Stimulated activated CD4-positive, alpha-beta T cell treated with anti-CD3 and anti-CD28 coated beads, Interleukin-4, amount 100 ng/mL, for 24 hours (primary cell): ENCODE results near the gene MLYCD.

ENCODE experiments used
- DNase-seq: peaks from one replicate; pipeline ENCODE4 v3.0.0-alpha.2; 2020

Gene MLYCD

DNA sequence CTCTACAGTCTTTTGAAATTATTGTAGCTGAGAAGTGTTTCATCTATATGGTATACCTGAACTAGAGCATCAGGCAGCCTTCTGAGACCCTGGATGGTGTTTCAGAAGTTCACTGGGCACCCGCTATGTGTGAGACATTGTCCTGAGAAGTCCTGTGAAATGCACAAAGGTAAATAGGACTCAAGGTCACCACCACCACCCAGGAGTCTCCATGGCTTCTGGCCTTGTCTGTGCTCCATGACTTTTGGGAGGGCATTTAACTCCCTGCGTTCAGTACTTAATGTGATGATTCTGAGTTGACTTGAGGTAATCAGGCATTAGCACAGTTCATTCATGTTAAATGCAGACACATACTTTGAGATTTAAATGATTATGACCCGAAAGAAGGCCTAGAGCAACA is 1.1 kb downstream of the MLYCD start:
- no peak for DNase-seq

DNA sequence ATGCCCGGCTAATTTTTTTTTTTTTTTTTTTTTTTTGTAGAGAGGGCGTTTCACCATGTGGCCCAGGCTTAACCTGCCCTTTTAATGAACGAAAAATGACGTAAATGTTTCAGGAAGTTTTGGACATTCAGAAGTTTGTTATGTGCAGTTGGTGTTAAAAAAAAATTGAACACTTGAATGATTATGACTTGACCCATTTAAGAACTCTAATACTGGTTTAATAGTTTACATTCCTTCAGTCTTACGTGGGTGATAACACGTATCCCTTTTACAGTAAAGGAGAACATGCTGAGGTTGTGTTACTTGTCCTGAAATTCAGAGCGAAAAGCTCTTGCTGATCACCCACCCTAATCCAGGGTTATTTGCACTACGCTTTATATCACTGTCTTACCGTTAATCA is 1.7 kb downstream of the MLYCD start:
- no peak for DNase-seq

DNA sequence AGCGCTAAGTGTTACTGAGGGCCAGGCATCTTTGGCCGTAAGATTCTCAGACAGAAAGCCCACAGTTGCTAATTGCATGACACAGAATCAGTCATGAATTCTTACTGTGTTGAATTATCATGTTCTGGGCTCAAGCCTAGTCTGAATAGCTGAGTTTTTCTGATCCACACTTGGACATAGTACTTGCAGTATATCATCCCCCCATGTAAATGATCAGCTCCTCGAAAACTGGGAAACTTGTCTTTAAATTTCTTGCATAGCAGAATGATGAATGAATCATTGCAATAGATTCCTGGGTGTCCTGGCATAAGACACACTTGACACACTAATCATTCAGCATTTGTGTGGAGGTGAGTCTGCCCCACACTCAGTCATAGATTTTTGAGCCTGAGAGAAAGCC is 2.2 kb downstream of the MLYCD start:
- DNase-seq: no peak

DNA sequence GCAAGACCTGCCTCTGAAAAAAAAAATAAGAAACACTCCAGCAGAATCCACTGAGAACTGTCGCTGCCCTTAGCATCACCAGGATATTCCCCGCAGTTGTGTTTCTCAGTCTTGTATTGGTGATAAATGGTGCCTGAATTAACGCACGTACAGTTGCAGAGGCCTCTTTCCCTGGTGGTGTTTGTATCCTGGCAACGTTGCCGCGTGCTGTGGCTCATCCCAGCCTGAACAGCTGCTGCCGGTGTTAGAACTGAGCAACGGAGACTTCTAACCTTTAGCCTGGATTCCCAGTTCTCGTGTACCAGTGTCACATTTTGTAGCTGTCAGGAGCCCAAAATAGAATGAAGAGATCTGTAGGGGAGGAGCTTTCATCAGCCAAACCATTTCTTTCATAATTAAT is 4.8 kb downstream of the MLYCD start:
- DNase-seq: no peak

DNA sequence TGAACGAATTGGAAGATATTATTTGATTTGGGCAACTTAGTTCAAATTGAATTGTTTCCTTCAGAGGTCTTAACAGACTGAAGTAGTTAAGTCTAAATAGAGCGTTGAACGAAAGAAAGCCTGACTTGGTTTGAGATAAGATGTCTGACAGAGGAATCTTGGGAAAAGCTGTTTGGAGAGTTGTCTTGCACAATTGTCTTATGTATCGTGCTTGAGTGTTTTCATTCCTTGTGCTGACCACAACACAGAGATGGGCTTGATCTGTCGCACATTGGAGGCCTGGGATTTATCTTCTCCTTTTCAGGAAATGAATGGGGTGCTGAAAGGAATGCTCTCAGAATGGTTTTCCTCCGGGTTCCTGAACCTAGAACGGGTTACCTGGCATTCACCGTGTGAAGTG is 7.8 kb downstream of the MLYCD start:
- no peak for DNase-seq

DNA sequence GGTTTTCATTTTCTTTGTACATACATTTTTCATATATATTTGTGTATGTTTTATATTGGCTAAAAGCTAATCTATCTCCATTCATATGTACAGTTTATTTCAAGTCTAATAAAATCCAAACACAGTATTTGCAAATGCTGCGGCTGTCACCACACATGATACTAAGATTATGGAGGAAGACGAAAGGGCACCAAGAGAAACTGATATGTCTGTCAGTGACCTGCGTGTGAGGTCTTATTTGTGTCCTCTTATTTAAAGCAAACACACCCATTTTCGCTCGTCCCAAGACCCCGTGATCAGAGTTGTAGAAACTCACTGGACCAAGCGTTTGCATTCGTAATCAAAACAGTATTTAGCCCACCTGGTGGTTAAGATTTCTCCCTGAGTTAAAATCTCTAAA is 8.2 kb downstream of the MLYCD start:
- DNase-seq: no peak

DNA sequence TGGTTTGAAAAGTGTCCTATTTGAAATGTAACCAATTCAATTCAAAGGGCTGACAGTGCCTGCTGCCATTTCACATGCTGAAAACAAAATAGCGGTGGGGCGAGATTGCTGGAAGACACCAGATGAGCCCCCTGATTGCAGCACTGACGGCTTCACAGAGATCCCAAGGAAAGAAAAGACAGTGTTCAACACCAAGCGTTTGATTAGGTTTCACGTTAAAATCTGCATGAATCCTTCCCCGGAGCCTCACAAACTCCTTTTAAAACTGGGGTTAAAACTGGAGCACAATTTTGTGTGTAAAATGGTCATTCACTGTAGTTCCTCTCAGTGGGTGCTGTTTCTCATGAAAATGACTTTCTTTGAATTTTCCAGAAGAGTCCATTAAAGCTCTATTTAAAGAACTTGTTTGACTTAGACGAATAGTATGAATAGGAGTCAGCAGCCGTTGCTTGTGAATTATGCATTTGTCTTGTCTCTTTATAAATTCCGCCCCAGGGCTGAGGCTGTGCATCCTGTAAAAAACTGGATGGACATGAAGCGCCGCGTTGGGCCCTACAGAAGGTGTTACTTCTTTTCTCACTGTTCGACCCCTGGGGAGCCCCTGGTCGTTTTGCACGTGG is 8.8 kb downstream of the MLYCD start:
- no peak for DNase-seq

DNA sequence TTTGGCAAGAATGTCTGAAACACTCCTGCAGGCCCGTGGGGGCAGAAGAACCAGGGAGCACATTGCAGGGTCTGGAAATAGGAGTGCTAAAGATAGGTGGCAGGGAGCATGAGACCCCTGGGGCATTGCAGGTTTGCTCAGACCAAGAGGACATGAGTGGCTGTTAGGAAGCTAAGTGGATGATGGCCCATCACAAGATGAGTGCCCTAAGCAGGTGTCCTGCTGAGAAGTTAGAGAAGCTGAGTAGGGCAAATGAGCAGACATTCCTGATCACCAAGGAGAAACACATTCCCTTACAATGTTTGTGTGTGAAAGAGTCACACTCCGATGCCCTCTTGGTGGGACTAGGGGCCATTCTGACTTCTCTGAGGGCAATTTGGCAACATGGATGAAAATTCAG is 9.9 kb downstream of the MLYCD start:
- no peak for DNase-seq

DNA sequence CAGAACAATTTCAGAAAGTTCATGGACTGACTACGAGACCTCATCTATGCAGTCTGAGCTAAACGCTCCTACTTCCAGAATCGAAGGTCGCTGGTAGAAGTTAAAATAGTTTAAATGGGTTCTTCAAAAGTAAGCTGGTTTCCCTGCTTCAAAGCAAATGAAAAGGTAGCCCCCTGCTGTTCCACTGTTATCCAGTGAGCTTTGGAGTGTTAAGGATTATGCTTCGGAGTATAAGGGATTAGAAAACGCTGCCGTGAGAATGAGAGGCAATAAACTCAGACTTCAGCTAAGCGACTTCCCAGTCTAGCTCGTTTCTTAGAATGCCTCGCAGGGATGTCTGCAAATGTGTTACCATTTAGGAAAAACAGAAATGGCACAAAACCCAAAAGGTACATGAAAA is 12.4 kb downstream of the MLYCD start:
- no peak for DNase-seq

DNA sequence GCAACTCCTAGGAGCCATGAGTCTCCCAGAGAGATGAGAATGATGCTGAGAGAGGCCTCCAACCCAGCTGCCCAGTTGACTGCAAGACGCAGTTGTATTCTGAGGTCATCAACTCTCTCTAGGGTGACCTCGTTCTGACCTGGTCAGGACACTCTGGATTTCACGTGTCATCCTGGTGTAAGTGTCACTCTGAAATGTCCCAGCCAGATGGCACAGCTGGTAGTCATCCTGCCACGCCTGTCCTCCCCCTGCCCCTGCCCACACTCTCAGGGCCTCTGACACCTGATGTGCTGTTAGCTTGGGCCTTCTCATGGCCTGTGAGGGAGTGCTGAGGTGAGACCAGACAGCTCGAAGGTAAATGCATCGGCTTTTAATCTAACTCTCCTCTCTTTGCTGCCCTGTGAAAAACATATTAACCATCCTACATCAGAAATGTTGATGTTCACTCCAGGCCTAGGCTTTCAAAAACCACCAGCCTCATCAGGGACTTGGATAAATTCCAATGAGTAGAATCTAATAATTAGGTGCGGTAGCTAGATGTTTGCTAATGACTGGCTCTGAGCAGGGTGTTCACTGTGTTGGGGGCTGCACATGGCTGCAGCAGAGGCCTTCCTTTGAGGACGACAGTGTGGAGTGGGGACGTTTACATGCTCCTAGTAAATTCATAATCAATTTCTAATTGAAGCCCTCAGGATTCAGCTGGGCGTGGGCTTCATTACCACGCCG is 13.8 kb downstream of the MLYCD start:
- no peak for DNase-seq

DNA sequence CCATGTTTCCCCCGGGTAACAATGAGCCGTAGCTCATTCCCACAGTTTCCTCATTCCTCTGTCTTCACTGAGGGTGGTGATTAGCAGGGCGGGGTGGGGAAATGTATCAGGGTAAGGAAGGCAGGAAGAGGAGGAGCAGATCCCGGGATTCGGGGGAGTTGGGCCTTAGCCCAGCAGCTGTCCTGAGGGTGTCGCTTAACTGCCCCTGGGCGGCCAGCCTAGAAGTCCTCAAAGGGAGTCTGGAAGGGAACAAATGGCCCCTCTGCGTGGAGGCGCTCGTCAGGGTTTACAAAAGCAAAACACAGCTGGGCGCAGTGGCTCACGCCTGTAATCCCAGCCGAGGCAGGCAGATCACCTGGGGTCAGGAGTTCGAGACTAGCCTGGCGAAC is 14.3 kb downstream of the MLYCD start:
- no peak for DNase-seq

DNA sequence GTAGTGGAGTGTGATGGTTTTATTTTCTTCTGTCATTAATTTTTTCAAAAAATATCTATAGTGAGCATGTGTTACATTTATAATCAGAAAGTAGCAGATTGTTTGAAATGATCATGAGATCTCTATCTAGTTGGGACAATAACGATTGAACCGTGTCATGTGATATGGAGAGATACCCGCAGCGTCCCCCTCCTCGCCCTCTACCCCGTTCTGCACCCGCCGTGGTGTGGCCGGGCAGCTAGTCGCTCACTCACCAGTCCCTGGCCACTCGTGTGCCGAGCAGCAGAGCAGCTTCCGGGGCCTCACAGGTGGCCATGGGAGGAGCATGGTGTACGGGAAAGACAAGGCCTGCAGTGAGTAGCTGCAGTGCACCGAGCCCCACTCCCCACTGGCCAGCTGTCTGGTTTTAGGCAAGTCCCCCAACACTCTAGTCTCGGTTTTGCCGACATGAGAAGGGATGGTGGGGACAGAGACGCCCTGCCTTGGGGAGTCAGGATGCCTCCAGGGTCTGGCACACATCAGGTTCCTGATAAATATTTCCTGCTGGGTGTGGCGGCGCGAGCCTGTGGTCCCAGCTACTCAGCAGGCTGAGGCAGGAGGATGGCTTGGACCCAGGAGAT is 15.3 kb downstream of the MLYCD start:
- DNase-seq: no peak

DNA sequence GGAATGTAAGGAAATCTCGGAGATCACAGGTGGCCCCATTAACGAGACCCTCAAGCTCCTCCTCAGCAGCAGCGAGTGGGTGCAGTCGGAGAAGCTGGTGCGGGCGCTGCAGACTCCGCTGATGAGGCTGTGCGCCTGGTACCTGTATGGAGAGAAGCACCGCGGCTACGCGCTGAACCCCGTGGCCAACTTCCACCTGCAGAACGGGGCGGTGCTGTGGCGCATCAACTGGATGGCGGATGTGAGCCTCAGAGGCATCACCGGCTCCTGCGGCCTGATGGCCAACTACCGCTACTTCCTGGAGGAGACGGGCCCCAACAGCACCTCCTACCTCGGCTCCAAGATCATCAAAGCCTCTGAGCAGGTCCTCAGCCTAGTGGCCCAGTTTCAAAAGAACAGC is 16.2 kb downstream of the MLYCD start:
- no peak for DNase-seq

DNA sequence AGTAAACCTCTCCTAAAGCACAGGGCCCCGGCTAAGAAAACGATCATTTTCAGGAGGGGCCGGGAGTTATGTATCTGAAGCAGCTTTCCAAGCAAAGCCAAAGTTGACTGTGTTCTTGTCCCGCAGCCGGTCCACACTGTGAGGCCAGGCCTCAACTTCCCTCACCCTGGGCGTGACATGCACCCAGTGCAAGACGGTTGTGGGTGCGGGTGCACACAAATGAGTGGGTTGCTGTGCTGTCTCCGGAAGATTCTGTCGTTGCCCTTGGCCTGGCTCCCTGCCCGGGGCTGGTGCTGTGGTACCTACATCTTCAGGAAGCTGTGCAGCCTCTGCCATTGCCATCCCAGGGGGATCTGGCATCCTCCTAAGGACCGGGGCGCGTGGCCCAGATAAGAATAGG is 16.6 kb downstream of the MLYCD start:
- no peak for DNase-seq

DNA sequence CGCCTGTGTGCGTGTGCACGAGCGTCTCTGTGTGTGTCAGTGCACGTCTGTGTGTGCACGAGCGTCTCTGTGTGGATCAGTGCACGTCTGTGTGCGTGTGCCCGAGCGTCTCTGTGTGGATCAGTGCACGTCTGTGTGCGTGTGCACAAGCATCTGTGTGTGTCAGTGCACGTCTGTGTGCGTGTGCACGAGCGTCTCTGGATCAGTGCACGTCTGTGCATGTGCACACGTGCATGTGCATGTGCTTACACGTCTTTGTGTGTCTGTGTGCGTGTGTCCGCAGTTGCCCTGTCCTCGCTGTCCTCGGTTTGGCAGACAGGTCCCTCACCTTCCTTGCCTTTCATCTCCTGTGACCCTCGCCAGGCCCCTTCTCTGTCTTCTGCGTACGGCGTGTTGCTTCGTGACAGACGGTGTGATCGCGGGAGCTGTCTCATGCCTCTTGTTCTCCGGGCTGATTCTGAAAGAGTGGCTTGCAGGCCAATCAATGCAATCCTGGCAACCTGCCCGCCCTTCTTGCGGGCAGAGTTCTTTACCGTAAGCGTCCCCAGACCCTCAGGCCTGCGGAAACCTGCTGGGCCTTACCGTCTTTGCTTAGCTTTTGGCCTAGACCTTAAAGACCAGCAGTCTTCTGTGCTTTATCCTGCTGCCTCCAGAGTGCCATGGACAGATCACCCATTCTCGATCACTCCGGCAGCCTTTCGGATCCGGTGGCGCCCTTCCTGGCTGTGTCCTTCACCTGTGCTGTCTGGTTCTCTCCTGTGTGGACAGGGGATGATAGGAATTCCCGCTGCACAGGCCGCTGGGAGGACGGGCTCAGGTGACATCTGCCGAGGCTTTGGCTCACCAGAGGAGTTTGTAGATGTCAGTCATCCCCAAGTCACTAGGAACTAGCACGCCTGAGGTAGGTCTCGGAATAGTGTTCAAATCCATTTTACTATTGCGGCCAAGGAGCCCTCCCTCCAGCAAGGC is 18.5 kb downstream of the MLYCD start:
- no peak for DNase-seq

DNA sequence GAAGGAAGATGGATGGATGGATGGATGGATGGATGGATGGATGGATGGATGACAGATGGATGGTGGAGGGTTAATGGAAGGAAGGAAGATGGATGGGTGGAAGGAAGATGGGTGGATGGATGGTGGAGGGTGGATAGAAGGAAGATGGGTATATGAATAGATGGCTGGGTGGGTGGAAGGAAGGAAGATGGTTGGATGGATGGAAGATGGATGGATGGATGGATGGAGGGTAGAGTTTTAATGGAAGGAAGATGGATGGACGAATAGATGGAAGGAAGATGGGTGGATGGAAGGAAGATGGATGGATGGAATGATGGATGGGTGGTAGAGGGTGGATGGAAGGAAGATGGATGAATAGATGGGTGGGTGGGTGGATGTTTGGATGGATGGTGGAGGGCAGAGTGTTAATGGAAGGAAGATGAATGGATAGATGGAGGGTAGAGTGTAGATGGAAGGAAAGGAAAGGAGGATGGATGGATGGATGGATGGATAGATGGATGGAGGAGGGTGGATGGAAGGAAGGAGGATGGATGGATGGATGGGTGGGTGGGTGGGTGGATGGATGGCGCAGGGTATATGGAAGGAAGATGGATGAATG is 22.1 kb downstream of the MLYCD start:
- no peak for DNase-seq

DNA sequence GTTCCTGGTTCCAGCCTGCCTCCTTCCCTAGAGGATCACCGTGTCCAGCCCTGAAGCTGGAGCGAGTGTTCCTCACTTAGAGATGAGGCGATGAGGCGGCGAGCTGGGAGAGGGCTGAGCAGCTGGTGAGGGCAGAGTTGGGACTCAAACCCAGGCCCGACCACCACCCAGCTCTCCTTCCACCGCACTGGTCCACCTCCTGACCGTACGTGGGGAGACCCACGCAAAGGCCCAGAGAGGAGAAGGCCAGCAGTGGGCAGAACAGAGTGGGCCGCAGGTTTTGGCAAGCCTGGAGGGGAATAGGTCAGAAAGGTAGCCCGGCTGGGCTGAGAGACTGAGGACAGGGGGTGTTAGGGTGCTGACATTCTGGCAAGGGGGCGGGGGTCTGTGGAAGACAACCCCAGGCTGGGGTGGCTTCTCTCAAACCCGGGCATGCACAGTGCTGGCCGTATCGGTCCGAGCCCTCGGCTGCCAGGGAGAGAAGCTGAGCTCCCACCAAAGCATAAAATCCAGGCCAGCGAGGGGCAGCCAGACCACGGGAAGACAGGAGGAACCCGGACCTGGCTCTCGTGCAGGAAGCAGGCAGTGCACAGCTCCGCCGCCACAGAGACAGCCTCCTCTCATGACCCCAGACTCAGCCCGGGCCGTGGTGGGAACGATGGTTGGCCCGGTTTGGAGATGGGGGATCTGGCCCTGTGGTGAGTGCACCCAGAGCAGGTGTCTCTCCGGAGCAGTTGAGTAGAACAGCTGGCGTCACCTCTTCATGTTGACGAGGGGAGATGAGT is 24.9 kb downstream of the MLYCD start:
- DNase-seq: no peak

DNA sequence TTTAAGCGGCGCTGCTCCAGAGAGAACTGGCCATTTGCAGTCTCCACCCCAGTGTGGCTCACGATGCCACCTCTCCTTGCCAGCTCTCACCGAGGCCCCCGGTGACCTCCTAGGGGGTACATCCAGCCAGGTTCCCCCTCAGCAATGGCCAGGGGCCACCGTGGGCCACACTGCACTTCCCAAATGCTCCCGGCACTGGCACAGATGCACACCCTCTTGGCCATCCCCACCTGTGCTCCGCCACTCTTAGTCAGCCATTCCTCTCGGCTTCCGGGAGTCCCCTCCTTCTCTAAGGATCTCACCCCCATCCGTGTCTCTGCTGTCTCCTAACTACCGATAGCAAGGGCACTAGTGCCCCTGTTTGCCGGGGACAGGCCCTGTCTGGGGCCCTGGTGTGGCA is 25.8 kb downstream of the MLYCD start:
- no peak for DNase-seq

DNA sequence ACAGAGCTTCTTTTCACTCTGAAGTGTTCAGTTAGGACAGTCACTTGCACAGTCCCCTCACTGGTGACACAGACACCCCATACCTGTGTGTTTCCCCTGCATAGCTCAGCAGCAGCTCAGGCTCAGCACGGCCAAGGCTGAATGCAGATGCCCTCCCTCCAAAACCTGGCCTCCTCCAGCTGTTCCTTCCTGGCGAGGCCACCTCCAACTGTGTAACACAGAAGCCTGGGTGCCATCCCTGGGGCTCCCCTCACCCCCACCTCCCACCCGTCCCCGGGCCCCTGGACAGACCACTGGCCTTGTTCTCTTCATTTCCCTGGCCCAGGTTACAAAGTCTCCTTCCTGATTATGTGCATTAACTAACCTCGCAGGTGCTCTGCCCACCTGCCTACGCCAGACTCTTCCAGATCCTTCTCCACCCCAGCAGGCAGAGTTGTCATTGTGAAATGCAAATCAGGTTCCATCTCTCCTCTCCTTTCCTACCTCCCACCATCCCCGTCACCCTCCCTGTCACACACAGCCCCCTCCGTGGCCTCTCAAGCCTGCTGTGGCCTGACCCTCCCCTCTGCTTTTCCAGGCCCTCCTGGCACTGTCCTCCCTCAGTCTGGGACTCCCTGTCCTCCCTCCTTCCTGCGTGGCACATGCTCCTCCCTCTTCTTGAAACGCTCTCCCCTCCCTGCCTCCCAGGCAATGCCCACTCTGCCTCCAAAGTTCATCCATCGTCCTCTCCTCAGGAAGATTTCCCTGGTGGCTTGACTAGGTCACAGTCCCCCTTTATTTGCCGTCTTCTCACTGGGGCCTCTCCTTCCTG is 26.4 kb downstream of the MLYCD start:
- no peak for DNase-seq

DNA sequence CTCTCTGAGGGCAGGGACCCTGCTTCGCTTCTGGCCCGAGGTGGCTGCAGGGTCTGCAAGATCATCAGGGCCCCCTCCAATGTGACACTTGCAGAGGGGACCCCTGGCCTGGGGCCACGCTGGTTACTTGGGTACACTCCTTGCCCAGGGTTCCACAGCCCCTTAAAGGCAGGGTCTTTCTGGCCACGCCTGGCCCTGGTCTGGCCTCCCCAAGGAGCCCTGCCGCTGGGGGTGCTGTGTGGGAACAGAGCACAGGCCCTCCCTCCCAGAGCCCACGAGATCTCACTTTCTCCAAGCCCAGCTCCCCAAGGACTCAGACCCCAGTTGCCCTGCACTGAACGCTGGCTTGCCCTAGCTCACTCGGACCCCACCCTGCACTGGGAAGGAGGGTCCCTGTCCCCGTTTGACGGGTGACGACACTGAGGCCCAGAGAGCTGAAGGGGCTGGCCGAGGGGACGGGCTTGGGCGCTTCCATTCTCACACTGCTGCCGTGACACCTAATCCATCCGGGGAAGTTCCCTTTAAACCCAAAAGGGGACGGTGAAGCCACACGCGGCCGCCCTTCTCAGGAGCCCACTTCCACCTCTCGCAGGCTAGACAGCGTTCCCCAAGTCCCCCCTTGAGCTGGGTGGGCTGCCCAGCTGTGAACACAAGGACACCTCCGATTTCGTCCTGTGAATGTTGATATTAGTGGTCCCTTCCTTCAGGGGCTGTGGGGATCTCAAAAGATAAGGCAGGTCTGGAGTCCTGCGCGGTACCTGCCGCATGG is 27.2 kb downstream of the MLYCD start:
- DNase-seq: no peak
